ENCODE measurements around the gene SMURF2. TPM values are rescaled to one million over a fixed set of nuclear protein-coding genes. Genes with fewer than 3 reads are reported as not detected.

SMURF2 gene
- total and polyA plus RNA-seq, 2 of the 4 experiments (the other 2 are of a cell fraction): 131 to 774 TPM

DNA sequence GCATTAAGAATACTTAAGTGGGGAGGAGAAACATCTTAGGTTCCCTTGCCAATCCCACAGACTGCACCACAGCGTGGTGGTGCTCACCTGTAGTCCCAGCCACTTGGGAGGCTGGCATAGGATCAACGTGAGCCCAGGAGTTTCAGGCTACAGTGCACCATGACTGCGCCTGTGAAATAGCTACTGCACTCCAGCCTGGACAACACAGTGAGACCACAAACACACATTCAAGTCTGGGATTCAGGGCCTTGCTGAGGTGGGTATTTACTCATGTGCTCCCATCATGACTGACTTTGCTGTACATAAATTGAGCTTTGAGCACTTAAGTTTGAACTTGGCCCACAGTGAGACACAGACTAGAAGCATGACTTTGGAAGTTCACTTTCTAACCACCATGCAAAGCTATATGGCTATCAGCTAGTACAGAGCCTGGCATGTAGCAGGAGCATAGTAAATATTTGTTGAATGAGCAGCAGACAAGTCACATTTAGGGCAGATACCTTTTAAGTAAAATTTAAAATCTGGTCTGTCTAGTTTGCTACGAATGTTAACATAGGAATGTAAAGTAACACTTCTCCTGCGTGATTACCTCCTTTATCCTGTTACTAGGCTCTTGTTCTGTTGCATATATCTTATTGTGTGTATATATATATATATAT is 121.9 kb downstream of the SMURF2 start:
- Histone ChIP-seq H3K9me1 (ENCODE audit: insufficient read depth, low read length) (peaks cover 9% of the 10 kb centered on the region), H2BK5ac (ENCODE audit: low read depth, low read length, poor library complexity, severe bottlenecking) (peak overlapping the region; percentile 30), H2AFZ (replicated peaks; ENCODE audit: low read length, poor library complexity) (no peak overlapping the region), H3K9me3 (ENCODE audit: control insufficient read depth, insufficient read depth, low read length) (no peaks in the 10 kb centered on the region), H4K8ac (ENCODE audit: low read depth in 2 of 2, low read length in 2 of 2) (no peak overlapping the region), H2BK120ac (ENCODE audit: low read depth, low read length) (no peak overlapping the region), H3K9ac (ENCODE audit: low read depth, low read length) (no peak overlapping the region), H4K5ac (ENCODE audit: low read depth, low read length) (no peak overlapping the region), H2AK9ac (replicated peaks; ENCODE audit: low read depth, low read length, poor library complexity) (no peak overlapping the region), H3K4me2 (ENCODE audit: low read depth, low read length) (no peak overlapping the region), H2BK20ac (ENCODE audit: low read depth, low read length) (no peak overlapping the region), H3K4me1 (ENCODE audit: control insufficient read depth, insufficient read depth, low read length) (peaks cover 2% of the 10 kb centered on the region; the same call in 1 of the 2 replicates), H4K91ac (ENCODE audit: insufficient read depth, low read depth, low read length) (no peak overlapping the region), H3K4me3 (ENCODE audit: insufficient read depth, low read depth, low read length) (no peak overlapping the region), H3K27me3 (ENCODE audit: control insufficient read depth, insufficient read depth, low read length) (no peaks in the 10 kb centered on the region), H3K79me1 (ENCODE audit: low read depth in 1 of 2, low read length in 2 of 2) (peaks cover 20 to 64% of the 10 kb centered on the region in 2 experiments), H2BK15ac (ENCODE audit: low read depth, low read length) (no peak overlapping the region), H3K27ac (ENCODE audit: insufficient read depth, low read length) (no peak overlapping the region), H3K36me3 (ENCODE audit: control insufficient read depth, insufficient read depth, low read length) (peaks cover 48% of the 10 kb centered on the region), H4K20me1 (ENCODE audit: insufficient read depth, low read length) (peaks cover 48% of the 10 kb centered on the region), H3K14ac (replicated peaks; ENCODE audit: low read depth, low read length) (no peak overlapping the region), H3K56ac (ENCODE audit: extremely low read depth, insufficient read depth, low read length) (no peak overlapping the region), H2AK5ac (ENCODE audit: low read depth, low read length) (no peak overlapping the region), H3K23ac (ENCODE audit: low read depth, low read length) (peak overlapping the region; percentile 2; the same call in 1 of the 2 replicates), H3K4ac (ENCODE audit: low read depth, low read length) (no peak overlapping the region), H3K18ac (ENCODE audit: low read depth, low read length) (no peak overlapping the region)
- intact Hi-C loops (cut with micrococcal nuclease) (no loop called here), dilution Hi-C loops (cut with HindIII; ENCODE audit: low sequenced_read_pairs, unreplicated experiment) (no loop called here), in situ Hi-C loops (cut with MboI; ENCODE audit: low sequenced_read_pairs) (no loop called here)
- no peak; the same call in 1 of the 2 replicates for TF ChIP-seq POLR2A (IDR thresholded peaks at IDR 0.05; ENCODE audit: low read depth, low read length)
- TF ChIP-seq, protein P1, sequence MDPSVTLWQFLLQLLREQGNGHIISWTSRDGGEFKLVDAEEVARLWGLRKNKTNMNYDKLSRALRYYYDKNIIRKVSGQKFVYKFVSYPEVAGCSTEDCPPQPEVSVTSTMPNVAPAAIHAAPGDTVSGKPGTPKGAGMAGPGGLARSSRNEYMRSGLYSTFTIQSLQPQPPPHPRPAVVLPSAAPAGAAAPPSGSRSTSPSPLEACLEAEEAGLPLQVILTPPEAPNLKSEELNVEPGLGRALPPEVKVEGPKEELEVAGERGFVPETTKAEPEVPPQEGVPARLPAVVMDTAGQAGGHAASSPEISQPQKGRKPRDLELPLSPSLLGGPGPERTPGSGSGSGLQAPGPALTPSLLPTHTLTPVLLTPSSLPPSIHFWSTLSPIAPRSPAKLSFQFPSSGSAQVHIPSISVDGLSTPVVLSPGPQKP (IDR thresholded peaks at IDR 0.05; ENCODE audit: borderline replicate concordance, low read depth, low read length): no peak
- no peak for TF ChIP-seq RAD21 (IDR thresholded peaks at IDR 0.05; ENCODE audit: low read length)
- no peak for TF ChIP-seq SMC3 (IDR thresholded peaks at IDR 0.05; ENCODE audit: low read depth, low read length)
- TF ChIP-seq MXI1 (IDR thresholded peaks at IDR 0.05; ENCODE audit: borderline replicate concordance, low read depth, low read length): no peak
- no peak for TF ChIP-seq RCOR1 (IDR thresholded peaks at IDR 0.05; ENCODE audit: insufficient replicate concordance, low read length)
- TF ChIP-seq BHLHE40 (IDR thresholded peaks at IDR 0.05; ENCODE audit: low read depth, low read length): no peak
- TF ChIP-seq RFX5 (IDR thresholded peaks at IDR 0.05; ENCODE audit: low read depth, low read length): no peak
- no peak for TF ChIP-seq FOS (IDR thresholded peaks at IDR 0.05; ENCODE audit: low read depth, low read length)
- TF ChIP-seq MAZ (IDR thresholded peaks at IDR 0.05; ENCODE audit: borderline replicate concordance, low read depth, low read length): no peak
- no peak for TF ChIP-seq USF2 (IDR thresholded peaks at IDR 0.05; ENCODE audit: low read depth, low read length)
- TF ChIP-seq NFE2L2 (IDR thresholded peaks at IDR 0.05; ENCODE audit: low read depth, low read length): no peak
- no peak for TF ChIP-seq CEBPB (IDR thresholded peaks at IDR 0.05; ENCODE audit: low read depth, low read length)
- TF ChIP-seq, protein P2, sequence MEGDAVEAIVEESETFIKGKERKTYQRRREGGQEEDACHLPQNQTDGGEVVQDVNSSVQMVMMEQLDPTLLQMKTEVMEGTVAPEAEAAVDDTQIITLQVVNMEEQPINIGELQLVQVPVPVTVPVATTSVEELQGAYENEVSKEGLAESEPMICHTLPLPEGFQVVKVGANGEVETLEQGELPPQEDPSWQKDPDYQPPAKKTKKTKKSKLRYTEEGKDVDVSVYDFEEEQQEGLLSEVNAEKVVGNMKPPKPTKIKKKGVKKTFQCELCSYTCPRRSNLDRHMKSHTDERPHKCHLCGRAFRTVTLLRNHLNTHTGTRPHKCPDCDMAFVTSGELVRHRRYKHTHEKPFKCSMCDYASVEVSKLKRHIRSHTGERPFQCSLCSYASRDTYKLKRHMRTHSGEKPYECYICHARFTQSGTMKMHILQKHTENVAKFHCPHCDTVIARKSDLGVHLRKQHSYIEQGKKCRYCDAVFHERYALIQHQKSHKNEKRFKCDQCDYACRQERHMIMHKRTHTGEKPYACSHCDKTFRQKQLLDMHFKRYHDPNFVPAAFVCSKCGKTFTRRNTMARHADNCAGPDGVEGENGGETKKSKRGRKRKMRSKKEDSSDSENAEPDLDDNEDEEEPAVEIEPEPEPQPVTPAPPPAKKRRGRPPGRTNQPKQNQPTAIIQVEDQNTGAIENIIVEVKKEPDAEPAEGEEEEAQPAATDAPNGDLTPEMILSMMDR (conservative IDR thresholded peaks at IDR 0.05; ENCODE audit: low read depth, low read length): no peak
- no peak for TF ChIP-seq CHD1 (IDR thresholded peaks at IDR 0.05; ENCODE audit: low read depth, low read length)
- TF ChIP-seq MAFK (IDR thresholded peaks at IDR 0.05; ENCODE audit: low read depth, low read length): no peak
- POLR2A ChIA-PET (ENCODE audit: unreplicated experiment): no interaction called here
- BruUV-seq (replicated peaks): no TSS peak
- ATAC-seq (ENCODE audit: low read depth) (0 out of 2 replicates have a peak, but pooled peaks have one; percentile 3), DNase-seq (no peak)
- CTCF ChIA-PET: no interaction called here
- WGBS, 2 experiments (ENCODE audit: extremely low coverage in 2 of 2, insufficient read length in 1 of 2): no CpG with 5 or more reads among the region's 5 CpGs

Measured in IMR-90 (cell line).